ENCODE measurements around the gene CCRL2. TPM values are rescaled to one million over a fixed set of nuclear protein-coding genes. Genes with fewer than 3 reads are reported as not detected.

The CCRL2 gene
- total and polyA plus RNA-seq, 2 donors (not counting 1 experiment from before 2014, with no cell fraction given), result 2.6 to 3.3 TPM

GRCh38 chr3:46438831-46439230, 31.8 kb downstream of the CCRL2 start:
- no peak overlapping the region for H3K4me3 Mint-ChIP-seq
- Histone ChIP-seq H3K4me2 (replicated peaks; ENCODE audit: low read depth, low read length, poor library complexity, severe bottlenecking) (no peak overlapping the region), H3K9ac (ENCODE audit: low read length) (no peak overlapping the region), H3K4me1 (ENCODE audit: control insufficient read depth in 2 of 2, insufficient read depth in 2 of 2, low read length in 2 of 2) (peaks cover 32 to 33% of the 10 kb centered on the region in 2 donors), H2AFZ (ENCODE audit: insufficient read depth, low read depth, low read length, poor library complexity, severe bottlenecking) (no peak overlapping the region), H3K27me3 (replicated peaks in 1 of 4; ENCODE audit: control extremely low read depth in 1 of 4, control insufficient read depth in 3 of 4, insufficient read depth in 4 of 4, low read length in 3 of 4) (no peaks in the 10 kb centered on the region), H4K20me1 (ENCODE audit: control insufficient read depth, insufficient read depth, low read length, poor library complexity, severe bottlenecking) (no peaks in the 10 kb centered on the region), H3K79me2 (ENCODE audit: control insufficient read depth, insufficient read depth, low read length) (no peaks in the 10 kb centered on the region), H3K36me3 (replicated peaks in 1 of 2; ENCODE audit: control extremely low read depth in 1 of 2, control insufficient read depth in 1 of 2, extremely low read depth in 1 of 2, insufficient read depth in 2 of 2, low read length in 1 of 2) (no peaks in the 10 kb centered on the region), H3K27ac (ENCODE audit: low read length in 2 of 2) (no peak overlapping the region), H3K9me3 (ENCODE audit: control extremely low read depth in 1 of 3, control insufficient read depth in 2 of 3, insufficient read depth in 1 of 3, low read length in 2 of 3) (no peaks in the 10 kb centered on the region), H3K4me3 (ENCODE audit: control extremely low read depth in 1 of 5, extremely low read depth in 1 of 5, insufficient read depth in 1 of 5, low read depth in 2 of 5, low read length in 4 of 5) (no peak overlapping the region)
- 63% methylated on average over 3 of the region's 3 CpGs for WGBS (ENCODE audit: insufficient coverage)
- H3K4me1 Mint-ChIP-seq, result peaks cover 31% of the 10 kb centered on the region
- intact Hi-C loops (cut with micrococcal nuclease), result loop anchor here (2.0 kb wide), 1 partner anchor 50 kb away; no protein-coding TSS in a partner anchor
- no peaks in the 10 kb centered on the region for H3K27me3 Mint-ChIP-seq
- no peaks in the 10 kb centered on the region for H3K9me3 Mint-ChIP-seq (ENCODE audit: insufficient read depth)
- H3K27ac Mint-ChIP-seq, result peak overlapping the region; percentile 33
- DNase-seq (peak; percentile 23), ATAC-seq (ENCODE audit: low read depth) (no peak)
- TF ChIP-seq EZH2 (IDR thresholded peaks at IDR 0.05; ENCODE audit: borderline replicate concordance, insufficient read depth, low read depth, low read length, poor library complexity, severe bottlenecking), result no peak
- TF ChIP-seq, protein P1, sequence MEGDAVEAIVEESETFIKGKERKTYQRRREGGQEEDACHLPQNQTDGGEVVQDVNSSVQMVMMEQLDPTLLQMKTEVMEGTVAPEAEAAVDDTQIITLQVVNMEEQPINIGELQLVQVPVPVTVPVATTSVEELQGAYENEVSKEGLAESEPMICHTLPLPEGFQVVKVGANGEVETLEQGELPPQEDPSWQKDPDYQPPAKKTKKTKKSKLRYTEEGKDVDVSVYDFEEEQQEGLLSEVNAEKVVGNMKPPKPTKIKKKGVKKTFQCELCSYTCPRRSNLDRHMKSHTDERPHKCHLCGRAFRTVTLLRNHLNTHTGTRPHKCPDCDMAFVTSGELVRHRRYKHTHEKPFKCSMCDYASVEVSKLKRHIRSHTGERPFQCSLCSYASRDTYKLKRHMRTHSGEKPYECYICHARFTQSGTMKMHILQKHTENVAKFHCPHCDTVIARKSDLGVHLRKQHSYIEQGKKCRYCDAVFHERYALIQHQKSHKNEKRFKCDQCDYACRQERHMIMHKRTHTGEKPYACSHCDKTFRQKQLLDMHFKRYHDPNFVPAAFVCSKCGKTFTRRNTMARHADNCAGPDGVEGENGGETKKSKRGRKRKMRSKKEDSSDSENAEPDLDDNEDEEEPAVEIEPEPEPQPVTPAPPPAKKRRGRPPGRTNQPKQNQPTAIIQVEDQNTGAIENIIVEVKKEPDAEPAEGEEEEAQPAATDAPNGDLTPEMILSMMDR (IDR thresholded peaks at IDR 0.05), result no peak
- ChIA-PET CTCF (interaction anchor here (0.8 to 1.7 kb wide), 5 partner anchors 11 to 162 kb away, joined by 3 to 5 read pairs (median 4); no protein-coding TSS in a partner anchor), POLR2A (interaction anchor here (0.6 kb wide), 1 partner anchor 63 kb away, joined by 5 read pairs; no protein-coding TSS in a partner anchor)

- Mint-ChIP-seq H3K4me1 (peaks cover 31% of the 10 kb centered on the region), H3K9me3 (ENCODE audit: insufficient read depth) (no peaks in the 10 kb centered on the region), H3K4me3 (peak overlapping the region; percentile 60), H3K27ac (peak overlapping the region; percentile 34), H3K27me3 (no peaks in the 10 kb centered on the region)
- CTCF ChIA-PET, result no interaction called here
- Histone ChIP-seq H3K27me3 (replicated peaks in 1 of 4; ENCODE audit: control extremely low read depth in 1 of 4, control insufficient read depth in 3 of 4, insufficient read depth in 4 of 4, low read length in 3 of 4) (no peaks in the 10 kb centered on the region), H2AFZ (ENCODE audit: insufficient read depth, low read depth, low read length, poor library complexity, severe bottlenecking) (no peak overlapping the region), H3K79me2 (ENCODE audit: control insufficient read depth, insufficient read depth, low read length) (no peaks in the 10 kb centered on the region), H3K4me3 (ENCODE audit: control extremely low read depth in 1 of 5, extremely low read depth in 1 of 5, insufficient read depth in 1 of 5, low read depth in 2 of 5, low read length in 4 of 5) (no peak overlapping the region), H3K9me3 (ENCODE audit: control extremely low read depth in 1 of 3, control insufficient read depth in 2 of 3, insufficient read depth in 1 of 3, low read length in 2 of 3) (no peaks in the 10 kb centered on the region), H3K9ac (ENCODE audit: low read length) (peak overlapping the region; percentile 8), H3K36me3 (replicated peaks in 1 of 2; ENCODE audit: control extremely low read depth in 1 of 2, control insufficient read depth in 1 of 2, extremely low read depth in 1 of 2, insufficient read depth in 2 of 2, low read length in 1 of 2) (no peaks in the 10 kb centered on the region), H4K20me1 (ENCODE audit: control insufficient read depth, insufficient read depth, low read length, poor library complexity, severe bottlenecking) (no peaks in the 10 kb centered on the region), H3K4me1 (ENCODE audit: control insufficient read depth in 2 of 2, insufficient read depth in 2 of 2, low read length in 2 of 2) (peaks cover 32 to 33% of the 10 kb centered on the region in 2 donors), H3K27ac (ENCODE audit: low read length in 2 of 2) (peak overlapping the region in 1 of 2 donors; percentile 52), H3K4me2 (replicated peaks; ENCODE audit: low read depth, low read length, poor library complexity, severe bottlenecking) (peak overlapping the region; percentile 41)
- ATAC-seq (ENCODE audit: low read depth), result peak; percentile 84
- peak; percentile 67 for DNase-seq
- WGBS (ENCODE audit: insufficient coverage), result 13% methylated on average over 1 of the region's 4 CpGs
- intact Hi-C loops (cut with micrococcal nuclease), result loop anchor here (5.0 kb wide), 2 partner anchors 163 to 363 kb away; no protein-coding TSS in a partner anchor
- TF ChIP-seq, protein P1 (IDR thresholded peaks at IDR 0.05), result no peak
- TF ChIP-seq EZH2 (IDR thresholded peaks at IDR 0.05; ENCODE audit: borderline replicate concordance, insufficient read depth, low read depth, low read length, poor library complexity, severe bottlenecking), result no peak
- POLR2A ChIA-PET, result no interaction called here
Observed at GRCh38 chr3:46440531-46441294, 33.7 kb downstream of the CCRL2 start.

All from B cell (primary cell).